ENCODE results near the gene CCBE1. TPM values are rescaled to one million over a fixed set of nuclear protein-coding genes. Genes with fewer than 3 reads are reported as not detected.

CCBE1 gene
- total RNA-seq, 4 donors from 2014 or later, result 1.5 to 10.9 (median 4.6) TPM

GRCh38 chr18:59604877-59605276, 92.3 kb downstream of the CCBE1 start:
- TF ChIP-seq CTCF (IDR thresholded peaks at IDR 0.05), result no peak
- no peak for TF ChIP-seq POLR2A (IDR thresholded peaks at IDR 0.05)
- intact Hi-C loops (cut with DNase I; ENCODE audit: low total_unique reads), result no loop called here
- Histone ChIP-seq H3K4me3 (no peak overlapping the region), H3K27ac (no peak overlapping the region), H3K4me1 (peaks cover 0 to 5% of the 10 kb centered on the region in 2 donors), H3K36me3 (no peaks in the 10 kb centered on the region), H3K27me3 (no peaks in the 10 kb centered on the region), H3K9me3 (no peaks in the 10 kb centered on the region)
- no peak for DNase-seq

GRCh38 chr18:59597049-59597448, 100.2 kb downstream of the CCBE1 start:
- intact Hi-C loops (cut with DNase I; ENCODE audit: low total_unique reads), result no loop called here
- H3K36me3 ChIP-seq, result no peaks in the 10 kb centered on the region
- H3K4me1 ChIP-seq, result no peaks in the 10 kb centered on the region
- DNase-seq, result no peak
- H3K27ac ChIP-seq, result no peak overlapping the region
- no peak overlapping the region for H3K4me3 ChIP-seq
- H3K27me3 ChIP-seq, result no peaks in the 10 kb centered on the region
- no peaks in the 10 kb centered on the region for H3K9me3 ChIP-seq
- no peak for TF ChIP-seq CTCF (IDR thresholded peaks at IDR 0.05)

GRCh38 chr18:59593291-59593717, 103.9 kb downstream of the CCBE1 start:
- H3K4me3 ChIP-seq, result no peak overlapping the region
- H3K27ac ChIP-seq, result no peak overlapping the region
- H3K36me3 ChIP-seq, result no peaks in the 10 kb centered on the region
- TF ChIP-seq POLR2A (IDR thresholded peaks at IDR 0.05), result no peak
- TF ChIP-seq CTCF (IDR thresholded peaks at IDR 0.05), result no peak
- no peak for DNase-seq
- H3K9me3 ChIP-seq, result no peaks in the 10 kb centered on the region
- H3K4me1 ChIP-seq, result no peaks in the 10 kb centered on the region
- intact Hi-C loops (cut with DNase I; ENCODE audit: low total_unique reads), result no loop called here
- no peaks in the 10 kb centered on the region for H3K27me3 ChIP-seq

GRCh38 chr18:59592624-59593023, 104.6 kb downstream of the CCBE1 start:
- Histone ChIP-seq H3K36me3 (no peaks in the 10 kb centered on the region), H3K27ac (no peak overlapping the region), H3K4me3 (no peak overlapping the region), H3K9me3 (no peaks in the 10 kb centered on the region), H3K4me1 (no peaks in the 10 kb centered on the region), H3K27me3 (no peaks in the 10 kb centered on the region)
- intact Hi-C loops (cut with DNase I; ENCODE audit: low total_unique reads), result no loop called here
- no peak for DNase-seq
- TF ChIP-seq CTCF (IDR thresholded peaks at IDR 0.05), result no peak
- TF ChIP-seq POLR2A (IDR thresholded peaks at IDR 0.05), result no peak

- Histone ChIP-seq H3K4me1 (no peaks in the 10 kb centered on the region), H3K9me3 (no peaks in the 10 kb centered on the region), H3K36me3 (no peaks in the 10 kb centered on the region), H3K4me3 (no peak overlapping the region), H3K27ac (no peak overlapping the region), H3K27me3 (no peaks in the 10 kb centered on the region)
- intact Hi-C loops (cut with DNase I; ENCODE audit: low total_unique reads), result no loop called here
- TF ChIP-seq CTCF (IDR thresholded peaks at IDR 0.05) (no peak), POLR2A (IDR thresholded peaks at IDR 0.05) (no peak)
- DNase-seq, result no peak
Measured at GRCh38 chr18:59582395-59582794, 114.8 kb downstream of the CCBE1 start.

Measured in uterus (tissue), 4 donors.